Ovary (tissue), 9 donors: ENCODE data around the gene ITGA6. TPM values are rescaled to one million over a fixed set of nuclear protein-coding genes. Genes with fewer than 3 reads are reported as not detected.

Experiments used
- DNase-seq, 5 donors: peaks; one replicate each; pipeline ENCODE4 v3.0.0-alpha.2; 2019 to 2020
- H3K27ac ChIP-seq, 2 donors: fragments of 200-600 bp; one replicate each; pipeline versions ENCODE4 v1.5.1 to v1.8.0; 2019 to 2022
- H3K27me3 ChIP-seq: fragments of 200-600 bp; one replicate; pipeline ENCODE4 v1.8.0; 2022
- H3K36me3 ChIP-seq: fragments of 200-600 bp; sonication (generic); one replicate; pipeline ENCODE4 v1.5.1; 2019
- H3K4me1 ChIP-seq: one replicate; pipeline ENCODE4 v1.8.1; 2013; ENCODE audit warnings: mild to moderate bottlenecking, moderate library complexity; ENCODE audit not compliant: insufficient read depth
- H3K4me3 ChIP-seq: fragments of 200-600 bp; sonication (generic); one replicate; pipeline ENCODE4 v1.5.1; 2017
- H3K9me3 ChIP-seq, 2 donors: fragments of 200-600 bp in 1 of 2; sonication (generic) in 1 of 2; one replicate each; pipeline versions ENCODE4 v1.5.1 to v1.8.1; 2013 to 2019; ENCODE audit warnings: mild to moderate bottlenecking in 1 of 2, moderate library complexity in 1 of 2
- EP300 ChIP-seq: sonication (generic); formaldehyde crosslinking; IDR thresholded peaks from one replicate; pipeline ENCODE4 v1.6.1; 2017; ENCODE audit warnings: antibody characterized with exemption
- POLR2A ChIP-seq: fragments of 450-650 bp; IDR thresholded peaks from one replicate; pipeline ENCODE4 v1.6.1; 2017; ENCODE audit warnings: antibody characterized with exemption, mild to moderate bottlenecking, moderate library complexity
- WGBS, 3 donors: extraction: QIAGEN DNeasy Blood & Tissue Kit in 1 of 3; methylation state at CpG; one replicate each; pipeline versions ENCODE4 v1.1.5 to v1.1.7; 2013 to 2017; 5-methylcytosine and 5-hydroxymethylcytosine counted together
- intact Hi-C, 4 donors: fragments of 100-400 bp; cut with DNase I; formaldehyde crosslinking; loops; one replicate each; pipeline versions ENCODE4 v1.11.0 to v1.15.1; 2022 to 2023
- polyA plus RNA-seq, 2 donors: library from polyadenylated mRNA; stranded (reverse); fragments of 200-250 nt in 1 of 2; fragments of 350-450 nt in 1 of 2; fragmentation: Illumina TruSeq in 1 of 2; extraction: RNeasy Lipid Tissue Mini Kit (QIAGEN cat#74804) in 1 of 2; gene quantifications; one replicate each; pipeline ENCODE4 v1.2.3, GENCODE V29; 2013 to 2014
- total RNA-seq, 7 donors: library from RNA; depleted of rRNA in 2 of 7; stranded (reverse); fragments of >200 nt in 2 of 7; fragmentation: NEBNext Ultra II Directional in 3 of 7; extraction: Animal tissue kit (Norgen Biotek cat#: 25700) in 3 of 7; gene quantifications; one replicate each; pipeline versions ENCODE4 v1.1.0 to v1.2.4, GENCODE V29; 2016 to 2023
- TF ChIP-seq, protein P1 (sequence below), 3 donors: fragments of 450-650 bp in 2 of 3; fragments of 200-600 bp in 1 of 3; IDR thresholded peaks; one replicate each; pipeline versions ENCODE4 v1.5.1 to v1.8.0; 2016 to 2022; ENCODE audit warnings: antibody characterized with exemption in 3 of 3, mild to moderate bottlenecking in 1 of 3
- donor health status: DM: no; HTN: no; CAD: no; lungs with moderate emphysema.
- donor health status: DM: no; HTN: no; CAD: no.
- donor health status: Bipolar disorder and iron deficiency.
- donor health status: DM: yes; HTN: yes; CAD: no.
- donor health status: DM: no; HTN: no; CAD: no.
- donor health status: DM: yes; HTN: yes; CAD: no.

The ITGA6 gene
- total and polyA plus RNA-seq, 9 donors = 8.4 to 51.6 (median 19.0) TPM

DNA sequence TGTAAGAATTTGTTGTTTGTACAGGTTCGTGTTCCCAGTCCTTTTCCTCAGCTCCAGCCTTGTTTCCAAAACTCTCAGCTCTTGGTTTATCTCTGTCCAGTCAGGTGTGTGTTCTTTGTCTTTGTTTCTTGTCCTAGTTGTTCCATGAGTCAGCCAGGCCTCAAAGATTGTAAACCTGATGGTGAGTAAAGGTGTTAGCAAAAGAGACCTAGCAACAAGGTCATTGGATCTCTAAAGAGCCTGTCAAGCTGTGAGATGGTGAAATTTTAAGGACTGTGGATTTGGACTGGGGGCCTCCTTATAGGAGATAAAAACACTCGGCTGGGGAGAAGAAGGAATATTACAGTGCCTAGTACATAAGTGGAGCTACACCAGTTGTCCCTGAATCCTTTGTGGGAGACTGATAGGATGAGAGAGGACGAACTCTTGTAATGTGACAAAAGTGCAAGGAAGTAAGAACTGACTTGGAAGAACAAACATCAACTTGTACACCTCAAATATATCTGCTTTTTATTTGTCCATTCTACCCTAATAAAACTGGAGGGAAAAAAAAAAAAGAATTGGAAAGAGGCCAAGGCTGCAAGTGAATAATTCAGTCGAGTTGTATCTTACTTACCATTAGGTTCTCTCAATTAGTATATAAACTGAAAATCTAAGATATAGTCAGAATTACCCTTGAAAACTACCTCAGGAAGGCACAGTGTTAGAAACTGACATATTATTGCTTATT lies 37.2 kb downstream of the ITGA6 start:
- TF ChIP-seq POLR2A (no peak), EP300 (no peak)
- TF ChIP-seq, protein P1, sequence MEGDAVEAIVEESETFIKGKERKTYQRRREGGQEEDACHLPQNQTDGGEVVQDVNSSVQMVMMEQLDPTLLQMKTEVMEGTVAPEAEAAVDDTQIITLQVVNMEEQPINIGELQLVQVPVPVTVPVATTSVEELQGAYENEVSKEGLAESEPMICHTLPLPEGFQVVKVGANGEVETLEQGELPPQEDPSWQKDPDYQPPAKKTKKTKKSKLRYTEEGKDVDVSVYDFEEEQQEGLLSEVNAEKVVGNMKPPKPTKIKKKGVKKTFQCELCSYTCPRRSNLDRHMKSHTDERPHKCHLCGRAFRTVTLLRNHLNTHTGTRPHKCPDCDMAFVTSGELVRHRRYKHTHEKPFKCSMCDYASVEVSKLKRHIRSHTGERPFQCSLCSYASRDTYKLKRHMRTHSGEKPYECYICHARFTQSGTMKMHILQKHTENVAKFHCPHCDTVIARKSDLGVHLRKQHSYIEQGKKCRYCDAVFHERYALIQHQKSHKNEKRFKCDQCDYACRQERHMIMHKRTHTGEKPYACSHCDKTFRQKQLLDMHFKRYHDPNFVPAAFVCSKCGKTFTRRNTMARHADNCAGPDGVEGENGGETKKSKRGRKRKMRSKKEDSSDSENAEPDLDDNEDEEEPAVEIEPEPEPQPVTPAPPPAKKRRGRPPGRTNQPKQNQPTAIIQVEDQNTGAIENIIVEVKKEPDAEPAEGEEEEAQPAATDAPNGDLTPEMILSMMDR (IDR thresholded peaks at IDR 0.05) = no peak
- WGBS, 3 donors = 83 to 87% (median 84%) methylated on average over 4 of the region's 4 CpGs
- no peaks in the 10 kb centered on the region for H3K9me3 ChIP-seq
- DNase-seq = no peak
- H3K36me3 ChIP-seq = no peaks in the 10 kb centered on the region
- H3K27ac ChIP-seq = no peak overlapping the region
- peaks cover 2% of the 10 kb centered on the region for H3K4me1 ChIP-seq
- intact Hi-C loops = loop anchor here in 2 of 4 donors (2.0 to 10.0 kb wide), 3 partner anchors 292 to 650 kb away; no protein-coding TSS in a partner anchor
- H3K27me3 ChIP-seq = no peaks in the 10 kb centered on the region
- no peak overlapping the region for H3K4me3 ChIP-seq

DNA sequence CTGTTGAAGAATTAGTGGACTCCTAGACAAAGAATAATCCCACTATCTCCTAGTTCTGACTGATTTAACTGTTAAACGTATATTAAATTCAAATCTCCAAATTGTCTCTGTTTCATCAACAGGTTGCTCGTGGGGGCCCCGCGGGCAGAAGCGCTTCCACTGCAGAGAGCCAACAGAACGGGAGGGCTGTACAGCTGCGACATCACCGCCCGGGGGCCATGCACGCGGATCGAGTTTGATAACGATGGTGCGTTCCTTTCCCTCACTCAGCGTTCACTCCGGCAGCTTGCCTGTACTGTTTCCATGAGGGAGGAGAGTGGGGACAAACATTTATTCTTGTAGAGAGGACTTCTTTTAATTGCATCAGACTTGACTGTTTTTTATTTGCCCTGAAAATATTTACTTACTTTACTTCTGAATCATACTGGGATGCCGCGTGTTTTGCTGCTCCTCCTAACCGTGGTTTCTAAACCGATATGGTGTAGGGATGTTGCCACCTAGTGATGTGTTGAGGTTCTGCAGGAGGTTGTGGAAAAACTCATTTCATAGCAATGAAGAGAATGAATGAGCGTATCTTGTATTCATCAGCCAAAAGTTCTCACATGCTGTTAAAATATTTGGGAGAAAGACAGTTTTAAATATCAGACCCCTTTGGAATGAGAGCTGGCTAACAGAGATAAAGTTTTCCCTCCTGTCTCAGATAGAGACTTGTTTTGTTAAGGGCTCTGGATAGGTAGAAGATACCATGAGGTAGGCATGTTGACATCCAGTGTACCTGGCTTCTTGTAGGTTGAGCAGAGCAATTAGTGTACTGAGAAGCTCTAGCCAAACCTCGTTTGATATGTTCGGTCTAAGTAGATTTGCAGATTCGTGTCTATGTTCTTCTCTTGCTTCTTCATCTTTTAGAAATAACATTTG lies 38.3 kb downstream of the ITGA6 start:
- H3K27ac ChIP-seq = no peak overlapping the region
- TF ChIP-seq, protein P1 (IDR thresholded peaks at IDR 0.05) = peak; percentile 74 to 81 (median 76)
- no peak for TF ChIP-seq EP300
- 15 to 18% (median 18%) methylated on average over 24 of the region's 24 CpGs for WGBS, 3 donors
- H3K27me3 ChIP-seq = no peaks in the 10 kb centered on the region
- peak overlapping the region; percentile 0 for H3K4me3 ChIP-seq
- H3K4me1 ChIP-seq = peaks cover 2% of the 10 kb centered on the region
- intact Hi-C loops = loop anchor here in 3 of 4 donors (2.0 to 10.0 kb wide), 2 partner anchors 293 to 651 kb away; no protein-coding TSS in a partner anchor
- H3K36me3 ChIP-seq = no peaks in the 10 kb centered on the region
- DNase-seq = peak; percentile 60 to 85 (median 64)
- no peaks in the 10 kb centered on the region for H3K9me3 ChIP-seq

DNA sequence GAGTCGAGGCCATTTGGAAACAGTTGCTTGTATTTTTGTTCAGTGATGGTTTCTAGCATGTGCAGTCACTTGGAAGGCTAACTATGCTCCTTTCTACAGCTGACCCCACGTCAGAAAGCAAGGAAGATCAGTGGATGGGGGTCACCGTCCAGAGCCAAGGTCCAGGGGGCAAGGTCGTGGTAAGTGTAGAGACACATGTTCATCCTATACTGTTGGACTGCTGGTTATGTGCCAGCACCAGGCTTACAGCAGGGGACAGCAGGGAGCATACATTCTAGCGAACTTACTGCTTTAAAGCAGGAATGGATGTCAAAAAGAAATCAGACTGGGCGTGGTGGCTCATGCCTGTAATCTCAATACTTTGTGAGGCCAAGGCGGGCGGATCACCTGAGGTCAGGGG lies 40.0 kb downstream of the ITGA6 start:
- no peak overlapping the region for H3K4me3 ChIP-seq
- DNase-seq = no peak
- no peaks in the 10 kb centered on the region for H3K36me3 ChIP-seq
- WGBS, 3 donors = 56 to 79% (median 65%) methylated on average over 8 of the region's 8 CpGs
- no peaks in the 10 kb centered on the region for H3K9me3 ChIP-seq
- intact Hi-C loops = loop anchor here in 2 of 4 donors (2.0 to 10.0 kb wide), 2 partner anchors 295 to 653 kb away; no protein-coding TSS in a partner anchor
- H3K27ac ChIP-seq = no peak overlapping the region
- TF ChIP-seq, protein P1 (IDR thresholded peaks at IDR 0.05) = no peak
- TF ChIP-seq EP300 = no peak
- no peak for TF ChIP-seq POLR2A
- H3K27me3 ChIP-seq = no peaks in the 10 kb centered on the region
- H3K4me1 ChIP-seq = peaks cover 2% of the 10 kb centered on the region
